Measurements from ENCODE around the gene METRN. TPM values are rescaled to one million over a fixed set of nuclear protein-coding genes. Genes with fewer than 3 reads are reported as not detected.

METRN gene
- total RNA-seq, 2 donors from 2014 or later = 3.8 to 4.3 TPM

DNA sequence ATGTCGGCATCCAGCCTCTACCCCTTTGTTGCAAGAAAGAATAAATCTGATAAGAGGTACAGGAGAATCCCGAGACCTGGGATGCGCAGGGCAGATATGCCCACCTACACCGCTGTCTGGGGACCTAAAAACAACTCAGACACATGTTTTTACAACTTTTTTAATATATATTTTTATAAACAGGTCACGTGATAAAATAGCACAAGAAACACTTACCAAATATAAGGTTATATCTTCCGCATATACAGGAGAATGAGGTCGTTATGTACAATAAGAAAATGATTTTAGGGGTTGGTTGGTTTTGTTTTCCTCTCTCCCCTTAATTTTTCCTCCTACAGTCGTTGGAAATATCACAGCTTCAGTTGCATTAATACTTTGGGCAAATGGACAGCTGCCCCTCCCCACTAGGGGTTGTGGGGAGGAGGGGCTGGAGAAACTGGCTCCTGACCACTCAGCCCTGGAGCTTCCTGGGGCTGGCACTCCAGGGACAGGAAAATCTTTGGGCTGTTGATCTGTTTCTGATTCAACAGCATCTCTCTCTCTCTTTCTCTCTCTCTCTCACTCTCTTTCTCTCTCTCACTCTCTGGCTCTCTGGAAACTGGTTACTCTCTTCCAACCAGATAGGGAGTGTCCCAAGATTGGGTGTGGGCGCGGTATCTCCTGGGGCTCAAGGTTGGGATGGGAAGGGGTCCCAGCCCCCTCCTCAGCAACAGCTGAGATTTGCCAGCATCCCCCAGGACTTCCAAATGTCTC is 22.4 kb upstream of the METRN start:
- Mint-ChIP-seq H3K27ac (peak overlapping the region; percentile 92), H3K36me3 (ENCODE audit: low read depth) (no peaks in the 10 kb centered on the region), H3K27me3 (no peaks in the 10 kb centered on the region), H3K4me1 (peaks cover 17% of the 10 kb centered on the region), H3K4me3 (peak overlapping the region; percentile 70)
- no peak for ATAC-seq
- no peak for DNase-seq
- no peaks in the 10 kb centered on the region for H3K9me3 ChIP-seq (ENCODE audit: control insufficient read depth, low read length, poor library complexity, severe bottlenecking)

DNA sequence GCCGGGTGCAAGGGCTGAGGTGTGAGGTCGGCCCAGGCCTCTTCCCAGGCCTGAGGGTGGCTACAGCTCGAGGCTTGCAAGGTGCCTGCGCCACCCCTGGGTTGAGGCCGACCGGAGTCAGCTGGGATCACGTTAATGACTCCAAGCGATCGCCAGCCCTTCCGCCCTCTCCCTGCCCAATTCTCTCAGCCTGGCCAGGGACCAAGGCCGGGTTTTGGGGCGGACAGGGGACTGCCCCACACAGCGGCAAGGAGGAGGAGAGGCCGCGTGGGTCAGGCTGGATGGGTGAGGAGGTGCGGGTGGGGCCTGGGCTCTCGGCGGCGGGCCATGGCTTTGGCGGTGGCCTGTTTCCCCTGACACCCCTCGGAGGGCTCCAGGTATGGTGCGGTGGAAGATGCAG is 21.6 kb upstream of the METRN start:
- H3K4me3 Mint-ChIP-seq = peak overlapping the region; percentile 79

DNA sequence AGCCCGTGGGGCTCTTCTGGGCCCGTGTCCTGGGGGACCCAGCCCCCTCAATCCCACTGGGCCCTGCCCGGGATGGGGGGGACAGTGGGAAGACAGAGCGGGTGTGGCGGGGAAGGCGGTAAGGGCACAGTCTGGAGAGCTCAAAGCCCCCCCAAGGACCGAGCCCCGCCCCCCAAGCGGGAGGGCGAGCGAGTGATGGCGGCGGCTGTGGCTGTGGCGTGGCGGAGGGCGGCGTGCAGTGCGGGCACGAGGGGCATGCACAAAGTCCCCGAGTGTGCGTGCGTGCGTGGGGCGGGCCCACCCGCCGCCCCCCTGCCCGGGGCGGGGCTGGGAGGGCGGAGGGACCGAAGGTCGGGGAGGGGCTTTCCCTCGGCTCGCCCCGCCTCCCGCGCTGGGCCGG is 21.2 kb upstream of the METRN start:
- H3K27ac Mint-ChIP-seq = no peak overlapping the region
- ATAC-seq (peak; percentile 11), DNase-seq (peak in 1 of 3 donors; percentile 39)
- H3K4me3 Mint-ChIP-seq = peak overlapping the region; percentile 79
- H3K36me3 Mint-ChIP-seq (ENCODE audit: low read depth) = no peaks in the 10 kb centered on the region
- no peaks in the 10 kb centered on the region for H3K9me3 ChIP-seq (ENCODE audit: control insufficient read depth, low read length, poor library complexity, severe bottlenecking)
- H3K4me1 Mint-ChIP-seq = peaks cover 19% of the 10 kb centered on the region
- H3K27me3 Mint-ChIP-seq = no peaks in the 10 kb centered on the region

More for the DNA sequence above, 21.6 kb upstream of the METRN start:
- Mint-ChIP-seq H3K36me3 (ENCODE audit: low read depth) (no peaks in the 10 kb centered on the region), H3K27me3 (no peaks in the 10 kb centered on the region), H3K4me1 (peaks cover 19% of the 10 kb centered on the region), H3K27ac (peak overlapping the region; percentile 92)
- no peaks in the 10 kb centered on the region for H3K9me3 ChIP-seq (ENCODE audit: control insufficient read depth, low read length, poor library complexity, severe bottlenecking)
- ATAC-seq = no peak
- DNase-seq = no peak

DNA sequence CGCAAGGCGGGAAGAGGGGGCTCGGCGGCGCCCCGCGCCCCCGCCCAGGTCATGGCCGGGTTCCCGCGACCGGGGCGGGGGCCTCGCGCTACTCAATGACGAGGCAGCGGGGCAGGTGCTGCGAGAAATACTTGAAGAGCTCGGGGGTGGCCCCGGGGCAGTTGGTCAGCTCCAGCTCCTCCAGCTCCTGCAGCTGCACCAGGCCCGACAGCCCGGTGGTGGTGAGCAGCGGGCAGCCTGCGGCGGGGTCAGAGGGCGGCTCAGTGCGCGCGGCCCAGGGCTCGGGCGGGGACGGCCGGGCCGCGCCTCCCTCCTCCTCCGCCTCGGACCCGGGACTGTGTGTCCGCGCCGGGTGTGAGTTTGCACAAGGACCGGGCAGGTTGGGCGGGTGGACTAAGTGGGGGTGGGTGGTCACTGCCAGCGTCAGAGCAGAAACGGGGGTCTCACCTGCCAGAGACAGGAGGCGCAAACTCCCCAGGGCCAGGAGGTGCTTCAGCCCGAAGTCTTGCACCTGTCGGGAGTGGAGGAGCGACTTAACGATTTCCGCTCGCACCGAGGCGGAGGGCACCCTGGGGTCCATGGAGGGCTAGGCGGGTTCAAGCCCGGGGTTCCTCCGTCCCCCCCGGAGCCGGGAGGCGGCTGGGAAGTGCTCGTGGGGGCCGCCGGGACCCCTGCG is 20.6 kb upstream of the METRN start:
- peak overlapping the region; percentile 85 for H3K4me3 Mint-ChIP-seq
- DNase-seq = no peak
- no peak for ATAC-seq
- H3K4me1 Mint-ChIP-seq = peaks cover 20% of the 10 kb centered on the region
- H3K27me3 Mint-ChIP-seq = no peaks in the 10 kb centered on the region
- no peak overlapping the region for H3K27ac Mint-ChIP-seq
- H3K36me3 Mint-ChIP-seq (ENCODE audit: low read depth) = no peaks in the 10 kb centered on the region
- no peaks in the 10 kb centered on the region for H3K9me3 ChIP-seq (ENCODE audit: control insufficient read depth, low read length, poor library complexity, severe bottlenecking)

DNA sequence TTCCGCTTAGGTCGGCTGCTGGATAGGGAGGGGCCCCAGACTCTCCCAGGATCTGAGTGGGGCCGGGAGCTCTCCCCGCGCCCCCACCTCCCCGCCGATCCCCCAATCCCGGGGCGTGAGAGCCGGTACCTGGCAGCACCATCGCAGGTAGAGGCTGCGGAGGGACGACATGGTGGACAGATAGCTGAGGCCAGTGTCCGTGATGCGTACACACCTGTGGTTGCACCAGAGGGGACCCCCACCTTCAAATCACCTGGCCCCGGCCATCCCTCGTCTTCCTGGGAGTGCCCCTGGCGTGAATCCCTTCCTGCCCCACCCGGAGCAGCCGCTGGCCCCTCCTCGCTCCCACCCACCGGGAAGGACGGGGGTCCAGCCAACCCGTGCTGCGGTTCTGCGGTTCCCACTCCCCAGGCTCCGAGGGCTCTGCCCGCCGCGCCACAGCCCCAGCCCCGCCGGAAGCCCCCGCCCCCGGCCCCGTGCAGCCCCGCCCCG is 20.0 kb upstream of the METRN start:
- H3K36me3 Mint-ChIP-seq (ENCODE audit: low read depth) = no peaks in the 10 kb centered on the region
- no peaks in the 10 kb centered on the region for H3K9me3 ChIP-seq (ENCODE audit: control insufficient read depth, low read length, poor library complexity, severe bottlenecking)
- no peaks in the 10 kb centered on the region for H3K27me3 Mint-ChIP-seq
- peaks cover 22% of the 10 kb centered on the region for H3K4me1 Mint-ChIP-seq
- H3K4me3 Mint-ChIP-seq = peak overlapping the region; percentile 85
- no peak for ATAC-seq
- H3K27ac Mint-ChIP-seq = no peak overlapping the region
- DNase-seq = no peak

DNA sequence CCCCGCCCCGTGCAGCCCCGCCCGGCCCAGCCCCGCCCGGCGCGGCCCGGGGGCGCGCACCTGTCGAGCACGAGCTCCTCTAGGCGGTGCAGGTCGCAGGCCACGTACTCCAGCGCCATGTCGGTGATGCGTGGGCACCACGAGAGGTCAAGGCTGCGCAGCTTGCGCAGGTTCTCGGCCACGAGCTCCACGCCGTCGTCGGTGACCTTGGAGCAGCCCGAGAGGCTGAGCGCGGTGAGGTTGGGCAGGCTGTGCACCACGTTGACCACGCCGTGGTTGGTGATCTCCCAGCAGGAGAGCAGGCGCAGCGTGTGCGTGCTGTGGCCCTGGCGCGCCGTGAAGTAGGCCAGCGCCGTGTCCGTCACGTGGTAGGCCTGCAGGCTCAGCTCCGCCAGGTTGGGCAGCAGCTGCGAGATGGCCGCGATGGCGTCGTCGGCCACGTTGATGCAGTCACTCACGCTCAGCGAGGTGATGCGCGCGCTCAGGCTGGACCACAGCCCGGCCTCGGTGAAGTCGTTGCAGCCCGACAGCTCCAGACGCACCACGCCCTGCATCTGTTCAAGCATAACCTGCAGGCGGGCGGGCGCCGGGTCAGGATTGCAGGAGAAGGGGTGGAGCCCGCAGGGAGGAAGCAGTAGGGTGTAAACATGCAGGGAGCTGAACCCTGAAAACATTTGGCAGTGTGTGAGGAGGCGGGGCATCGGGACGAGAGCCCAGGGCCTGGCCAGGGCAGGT is 19.4 kb upstream of the METRN start:
- H3K9me3 ChIP-seq (ENCODE audit: control insufficient read depth, low read length, poor library complexity, severe bottlenecking) = no peaks in the 10 kb centered on the region
- DNase-seq (peak; percentile 59 to 70 (median 65)), ATAC-seq (peak; percentile 79)
- H3K36me3 Mint-ChIP-seq (ENCODE audit: low read depth) = no peaks in the 10 kb centered on the region
- H3K27ac Mint-ChIP-seq = peak overlapping the region; percentile 47
- H3K4me3 Mint-ChIP-seq = peak overlapping the region; percentile 85
- no peaks in the 10 kb centered on the region for H3K27me3 Mint-ChIP-seq
- peaks cover 19% of the 10 kb centered on the region for H3K4me1 Mint-ChIP-seq

DNA sequence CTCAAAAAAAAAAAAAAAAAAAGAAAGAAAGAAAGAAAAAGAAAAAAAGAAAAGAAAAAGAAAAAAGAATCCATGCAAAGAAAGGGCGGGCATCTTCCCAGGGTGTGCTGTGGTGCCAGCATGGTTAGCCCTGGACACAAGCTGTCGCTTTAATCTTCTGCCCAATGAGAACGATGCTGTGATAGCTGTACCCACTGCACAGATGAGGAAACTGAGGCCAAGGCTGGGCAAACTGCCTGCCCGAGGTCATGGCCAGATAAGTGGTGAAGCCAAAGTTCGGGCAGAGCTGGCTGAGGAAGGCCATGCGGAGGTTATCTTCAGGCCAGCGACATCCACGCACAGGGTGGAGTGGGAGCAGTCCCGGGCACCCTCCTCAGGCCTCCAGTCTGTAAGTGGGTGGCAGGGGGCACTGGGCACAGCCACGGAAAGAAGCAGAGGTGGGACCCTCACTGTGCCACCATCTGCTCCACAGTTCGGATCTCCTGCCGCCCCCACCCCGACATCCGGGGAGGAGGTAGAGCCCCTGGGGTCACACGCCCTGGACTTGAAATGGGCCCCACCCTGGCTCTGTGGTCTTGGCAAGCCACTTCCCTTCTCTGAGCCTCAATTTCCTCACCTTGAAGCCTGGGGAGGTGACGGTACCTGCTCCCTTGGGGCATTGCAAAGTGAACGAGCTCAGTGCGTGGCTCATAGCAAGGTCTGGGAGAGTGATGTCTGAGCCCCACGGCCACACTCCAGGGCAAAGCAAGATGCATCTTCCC is 15.8 kb upstream of the METRN start:
- DNase-seq (no peak), ATAC-seq (no peak)
- H3K4me3 Mint-ChIP-seq = peak overlapping the region; percentile 69
- H3K27ac Mint-ChIP-seq = peak overlapping the region; percentile 21
- H3K9me3 ChIP-seq (ENCODE audit: control insufficient read depth, low read length, poor library complexity, severe bottlenecking) = no peaks in the 10 kb centered on the region
- H3K27me3 Mint-ChIP-seq = peaks cover 12% of the 10 kb centered on the region
- no peaks in the 10 kb centered on the region for H3K36me3 Mint-ChIP-seq (ENCODE audit: low read depth)
- H3K4me1 Mint-ChIP-seq = peaks cover 18% of the 10 kb centered on the region

DNA sequence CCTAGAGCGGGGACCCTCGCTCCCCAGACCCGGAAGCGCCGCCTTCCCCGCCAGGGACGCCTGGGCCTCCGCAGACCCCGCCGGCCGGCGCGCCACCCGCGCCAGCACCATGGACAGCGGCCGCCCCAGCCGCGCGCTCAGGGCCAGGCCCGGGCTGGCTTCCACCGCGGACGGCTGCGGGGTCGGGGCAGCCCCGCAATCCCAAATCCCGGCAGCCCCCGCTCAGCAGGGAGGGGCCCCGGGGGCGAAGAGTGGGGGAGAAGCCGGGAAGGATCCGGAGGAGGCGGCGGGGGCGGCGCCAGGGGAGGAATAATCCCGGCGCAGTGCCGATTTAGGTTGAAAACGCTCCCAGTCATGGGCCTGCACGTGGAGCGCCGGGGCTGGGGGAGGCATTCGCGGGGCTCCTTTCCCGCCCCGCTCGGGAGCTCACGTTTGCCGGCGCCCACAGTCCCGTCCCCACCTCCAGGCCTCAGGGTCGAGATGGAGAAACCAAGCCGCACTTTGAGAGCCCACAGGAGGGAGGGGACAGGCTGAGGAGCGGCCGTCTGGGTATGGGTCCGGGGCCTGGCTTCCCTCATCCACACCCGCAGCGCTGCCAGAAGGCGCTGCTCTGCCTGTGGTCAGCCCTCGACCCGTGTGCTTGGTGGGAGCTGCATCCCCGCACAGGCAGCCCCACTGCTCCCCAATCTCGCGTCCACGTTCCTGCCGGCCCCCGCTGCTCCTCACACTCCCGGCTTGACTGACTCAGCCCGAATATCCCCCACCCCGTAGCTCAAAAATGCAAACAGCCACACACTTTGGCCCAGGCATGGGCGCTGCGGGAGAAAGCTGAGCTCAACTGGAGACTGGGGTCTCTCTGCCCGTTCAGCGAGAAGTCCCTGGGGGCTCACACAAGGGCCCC is 14.0 kb upstream of the METRN start:
- DNase-seq (peak; percentile 40 to 58 (median 56)), ATAC-seq (peak; percentile 71)
- Mint-ChIP-seq H3K4me1 (peaks cover 14% of the 10 kb centered on the region), H3K27me3 (peaks cover 18% of the 10 kb centered on the region), H3K27ac (no peak overlapping the region), H3K4me3 (peak overlapping the region; percentile 43), H3K36me3 (ENCODE audit: low read depth) (no peaks in the 10 kb centered on the region)
- H3K9me3 ChIP-seq (ENCODE audit: control insufficient read depth, low read length, poor library complexity, severe bottlenecking) = no peaks in the 10 kb centered on the region

DNA sequence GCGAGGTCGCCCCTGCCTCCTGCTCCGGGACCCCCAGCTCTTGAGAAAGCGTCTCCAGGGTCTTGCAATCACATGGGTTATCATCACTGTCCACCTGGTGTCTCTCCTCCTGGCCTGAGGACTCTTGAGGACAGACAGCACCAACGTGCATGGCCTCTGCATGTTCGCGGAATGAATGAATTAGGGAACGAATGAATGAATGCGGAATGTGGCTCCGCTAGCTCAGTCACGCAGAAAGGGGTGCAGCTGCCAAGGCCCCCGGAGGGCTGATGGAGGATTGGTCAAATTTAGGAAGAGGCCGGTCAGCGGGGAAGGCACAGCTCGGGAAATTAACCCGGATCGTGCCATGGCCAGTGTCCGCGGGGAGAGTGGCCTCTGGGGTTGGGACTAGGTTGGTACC is 12.6 kb upstream of the METRN start:
- peaks cover 12% of the 10 kb centered on the region for H3K4me1 Mint-ChIP-seq
- no peaks in the 10 kb centered on the region for H3K9me3 ChIP-seq (ENCODE audit: control insufficient read depth, low read length, poor library complexity, severe bottlenecking)
- no peak overlapping the region for H3K27ac Mint-ChIP-seq
- DNase-seq = no peak
- H3K4me3 Mint-ChIP-seq = peak overlapping the region; percentile 72
- H3K36me3 Mint-ChIP-seq (ENCODE audit: low read depth) = no peaks in the 10 kb centered on the region
- peaks cover 29% of the 10 kb centered on the region for H3K27me3 Mint-ChIP-seq
- no peak for ATAC-seq

DNA sequence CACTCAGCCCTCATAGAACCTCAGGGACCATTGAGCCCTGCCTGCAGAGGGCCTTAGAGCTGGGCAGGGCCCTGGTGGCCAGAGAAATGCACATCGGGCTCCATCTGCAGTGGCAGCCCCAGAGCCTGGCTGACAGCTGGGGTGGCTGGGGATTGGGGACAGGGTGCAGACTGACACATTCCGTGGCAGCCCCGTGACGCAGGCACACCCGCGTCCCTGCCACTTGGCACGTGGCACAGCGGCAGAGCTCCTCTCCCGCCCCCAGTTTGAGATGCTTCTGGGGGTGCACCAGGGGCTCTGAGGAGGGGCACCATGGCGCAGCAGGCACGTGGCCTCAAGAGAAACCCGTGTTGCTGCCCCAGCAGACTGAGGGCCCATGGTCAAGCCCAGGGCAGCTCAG is 11.5 kb upstream of the METRN start:
- H3K36me3 Mint-ChIP-seq (ENCODE audit: low read depth) = peaks cover 2% of the 10 kb centered on the region
- ATAC-seq (no peak), DNase-seq (no peak)
- no peak overlapping the region for H3K27ac Mint-ChIP-seq
- no peaks in the 10 kb centered on the region for H3K9me3 ChIP-seq (ENCODE audit: control insufficient read depth, low read length, poor library complexity, severe bottlenecking)
- H3K4me1 Mint-ChIP-seq = peaks cover 12% of the 10 kb centered on the region
- peaks cover 38% of the 10 kb centered on the region for H3K27me3 Mint-ChIP-seq
- no peak overlapping the region for H3K4me3 Mint-ChIP-seq

DNA sequence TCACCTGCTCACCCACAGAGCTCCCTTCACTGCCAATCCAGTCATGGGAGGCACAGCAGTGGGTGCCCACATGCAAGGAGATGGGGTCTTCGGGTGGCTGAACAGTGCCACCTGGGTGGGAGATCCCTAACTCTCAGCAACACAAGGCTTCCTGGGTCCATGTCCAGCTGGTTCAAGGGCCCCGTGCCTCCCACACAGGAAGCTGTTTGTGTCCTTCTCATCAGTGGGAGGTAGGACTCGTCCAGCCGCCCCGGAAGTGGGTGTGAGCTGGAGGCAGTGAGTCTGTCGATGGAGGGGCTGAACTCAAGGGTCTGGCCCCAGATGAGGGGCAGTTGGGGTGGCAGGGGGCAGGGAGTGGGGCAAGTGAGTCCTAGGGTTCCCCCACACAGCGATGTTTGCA is 10.9 kb upstream of the METRN start:
- H3K27ac Mint-ChIP-seq = no peak overlapping the region
- peaks cover 42% of the 10 kb centered on the region for H3K27me3 Mint-ChIP-seq
- no peak for DNase-seq
- no peak for ATAC-seq
- peaks cover 12% of the 10 kb centered on the region for H3K4me1 Mint-ChIP-seq
- peaks cover 2% of the 10 kb centered on the region for H3K36me3 Mint-ChIP-seq (ENCODE audit: low read depth)
- no peaks in the 10 kb centered on the region for H3K9me3 ChIP-seq (ENCODE audit: control insufficient read depth, low read length, poor library complexity, severe bottlenecking)
- H3K4me3 Mint-ChIP-seq = peak overlapping the region; percentile 28

Measured in T-helper 17 cell (primary cell).